Epithelial cell of prostate (primary cell): ENCODE data around the gene ZNF414.

Experiments
- DNase-seq: peaks from one replicate; pipeline ENCODE4 v3.0.0-alpha.2; 2011; ENCODE audit warnings: low read depth, low spot score
- H3K27ac ChIP-seq: fragments of 450-650 bp; 2 replicates; pipeline ENCODE4 v1.5.1; 2017; ENCODE audit warnings: mild to moderate bottlenecking

The ZNF414 gene

GRCh38 chr19:8469613-8470368 is 44.2 kb downstream of the ZNF414 start:
- H3K27ac ChIP-seq, result no peak overlapping the region

DNA sequence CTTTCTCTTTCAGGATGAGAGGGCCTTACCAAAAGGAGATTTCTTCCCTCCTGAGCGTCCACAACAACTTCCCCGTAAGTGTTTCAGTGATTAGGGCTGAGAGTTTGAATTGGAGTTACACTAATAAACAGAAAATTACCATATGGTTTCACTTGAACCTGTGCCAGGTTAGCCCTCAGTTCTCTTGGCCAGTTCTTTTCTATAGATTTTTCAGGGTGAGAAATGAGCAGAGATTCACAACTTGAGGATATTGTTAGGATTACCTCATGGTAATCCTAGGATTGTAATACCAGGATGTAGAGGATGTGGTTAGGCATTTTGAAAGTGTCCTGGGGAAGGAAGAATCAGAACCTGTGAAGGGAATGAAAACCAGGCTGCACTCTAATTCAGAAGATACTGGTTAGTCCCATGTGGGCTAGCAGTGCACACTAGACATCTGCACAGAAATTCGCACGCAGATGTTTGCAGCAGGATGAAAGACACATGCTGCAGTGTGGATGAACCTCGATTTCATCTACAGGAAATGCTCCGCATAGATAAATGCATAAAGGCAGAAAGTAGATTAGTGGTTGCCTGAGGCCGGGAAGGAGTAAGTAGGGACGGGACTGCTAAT is 45.1 kb downstream of the ZNF414 start:
- DNase-seq, result no peak
- H3K27ac ChIP-seq, result no peak overlapping the region

More at GRCh38 chr19:8469613-8470368, 44.2 kb downstream of the ZNF414 start:
- no peak for DNase-seq

GRCh38 chr19:8468124-8468523 is 45.8 kb downstream of the ZNF414 start:
- DNase-seq, result no peak
- H3K27ac ChIP-seq, result no peak overlapping the region

DNA sequence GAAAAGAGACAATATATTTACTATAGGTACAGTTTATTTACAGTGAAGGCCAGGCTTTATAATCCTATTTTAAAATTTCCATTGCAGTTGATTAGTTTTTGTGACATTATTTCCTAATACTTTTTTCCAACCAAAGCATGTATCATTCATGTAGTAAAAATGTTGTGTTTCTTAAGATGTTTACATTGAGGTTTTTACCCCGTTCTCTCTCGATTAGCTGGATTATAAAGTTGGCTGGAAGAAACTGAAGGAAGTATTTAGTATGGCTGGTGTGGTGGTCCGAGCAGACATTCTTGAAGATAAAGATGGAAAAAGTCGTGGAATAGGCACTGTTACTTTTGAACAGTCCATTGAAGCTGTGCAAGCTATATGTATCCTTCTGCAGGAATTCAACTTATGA is 47.9 kb downstream of the ZNF414 start:
- no peak for DNase-seq
- no peak overlapping the region for H3K27ac ChIP-seq

DNA sequence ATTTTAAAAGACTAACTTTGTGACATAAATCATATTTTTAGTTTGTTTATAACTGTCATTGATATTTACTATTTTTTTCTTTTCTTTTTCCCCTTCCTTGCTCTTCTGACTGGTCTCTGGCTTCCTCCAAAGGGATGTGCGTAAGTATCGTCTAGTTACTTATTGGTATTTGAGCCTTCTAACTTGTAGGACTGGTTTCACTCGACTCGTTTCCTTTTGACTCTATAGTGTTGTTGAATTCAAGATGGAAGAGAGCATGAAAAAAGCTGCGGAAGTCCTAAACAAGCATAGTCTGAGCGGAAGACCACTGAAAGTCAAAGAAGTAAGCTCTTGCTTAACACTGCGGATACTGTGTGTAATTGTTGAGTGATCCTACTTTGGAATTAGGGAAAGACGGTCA is 50.6 kb downstream of the ZNF414 start:
- no peak for DNase-seq
- no peak overlapping the region for H3K27ac ChIP-seq

DNA sequence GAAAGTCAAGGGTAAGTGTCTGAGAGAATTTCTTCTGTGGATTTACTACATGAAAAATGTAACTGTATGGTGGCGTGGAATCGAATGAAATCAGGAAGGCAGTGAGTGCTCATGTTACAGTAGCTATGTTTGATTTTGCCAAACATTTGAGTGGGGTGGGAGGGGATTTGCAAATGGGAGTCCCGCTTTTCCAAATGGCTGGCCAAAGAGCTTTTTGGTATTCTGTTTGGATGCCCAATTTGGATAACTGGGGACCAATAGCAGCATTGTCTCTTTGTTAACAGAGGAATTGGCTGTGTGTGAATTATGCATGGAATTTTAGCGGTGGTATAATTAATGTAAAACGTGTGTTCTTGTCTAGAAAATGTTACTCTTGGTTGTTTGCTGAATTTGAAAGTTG is 51.4 kb downstream of the ZNF414 start:
- H3K27ac ChIP-seq, result no peak overlapping the region
- DNase-seq, result no peak

DNA sequence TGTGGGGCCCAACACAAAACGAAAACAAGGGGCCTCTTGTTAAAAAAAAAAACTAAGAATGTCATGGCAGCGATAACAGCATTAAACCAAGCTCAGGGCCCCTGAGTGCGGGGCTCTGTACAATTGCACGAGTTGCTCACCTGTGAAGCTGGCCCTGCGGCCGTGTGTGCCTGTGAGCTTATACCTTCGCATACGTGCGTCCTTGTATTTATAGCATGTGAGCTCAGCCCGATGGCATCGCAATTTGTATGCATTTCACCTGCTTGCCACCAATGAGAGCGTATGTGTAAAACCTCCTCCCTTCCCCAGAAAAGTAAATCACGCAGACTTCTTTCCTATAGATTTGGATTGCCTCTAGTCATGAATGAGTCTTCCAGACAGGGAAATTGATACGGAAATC is 52.1 kb downstream of the ZNF414 start:
- no peak for DNase-seq
- H3K27ac ChIP-seq, result no peak overlapping the region

DNA sequence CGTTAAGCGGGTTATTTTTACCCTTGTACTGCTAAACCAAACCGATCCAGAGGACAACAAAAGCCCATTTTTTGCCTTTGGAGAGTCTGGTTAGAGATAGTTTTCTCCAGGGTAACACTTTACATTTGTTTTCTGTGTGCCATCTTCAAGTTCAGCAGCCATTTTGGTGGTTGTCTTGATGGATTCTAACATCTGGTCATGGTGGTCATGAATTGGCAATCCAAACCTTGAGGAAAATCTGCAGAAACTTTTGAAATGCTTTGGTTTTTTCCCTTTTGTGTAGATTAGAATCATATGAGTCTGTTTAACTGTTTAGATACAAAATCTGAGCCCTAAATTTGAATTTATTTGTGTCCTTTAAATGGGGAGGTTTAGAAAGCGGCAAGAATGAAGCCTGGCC is 52.6 kb downstream of the ZNF414 start:
- no peak for DNase-seq
- no peak overlapping the region for H3K27ac ChIP-seq

GRCh38 chr19:8460516-8461298 is 53.3 kb downstream of the ZNF414 start:
- no peak overlapping the region for H3K27ac ChIP-seq
- DNase-seq, result no peak
